OCI-LY7 (cell line): ENCODE measurements around the gene NDUFS6. TPM values are rescaled to one million over a fixed set of nuclear protein-coding genes. Genes with fewer than 3 reads are reported as not detected.
A peak's percentile ranks its signal among the peaks of the same experiment; 100 is the strongest.

Experiments used
- BruUV-seq: library from RNA; stranded (reverse); fragments of 400-500 nt; replicated peaks from 2 replicates; lab custom pipeline; 2021; lab: Mats Ljungman, UMichigan
- CTCF ChIA-PET: fragments of 300-600 bp; sonication (Branson Sonifier 250); formaldehyde crosslinking; loops from one replicate; lab custom pipeline; 2022; ENCODE audit warnings: antibody characterized with exemption; ENCODE audit not compliant: unreplicated experiment; lab: Charles Lee
- POLR2A ChIA-PET: fragments of 300-600 bp; sonication (Branson Sonifier 250); formaldehyde crosslinking; loops from one replicate; lab custom pipeline; 2022; ENCODE audit warnings: antibody characterized with exemption; lab: Charles Lee
- DNase-seq: peaks from one replicate; pipeline ENCODE4 v3.0.0-alpha.2; 2015; ENCODE audit warnings: low spot score
- H2AFZ ChIP-seq: fragments of 200-600 bp; sonication (generic), shearing (Covaris generic); 2 replicates; pipeline ENCODE4 v1.6.1; 2014; ENCODE audit warnings: mild to moderate bottlenecking, antibody characterized with exemption, low read length, moderate library complexity
- H3K27ac ChIP-seq: fragments of 200-600 bp; sonication (generic); 2 replicates; pipeline ENCODE4 v1.5.1; 2014; ENCODE audit warnings: mixed run types, low read depth, mild to moderate bottlenecking, moderate library complexity, low read length, inconsistent platforms; ENCODE audit not compliant: poor library complexity, severe bottlenecking
- H3K36me3 ChIP-seq: fragments of 200-600 bp; sonication (generic); 2 replicates; pipeline ENCODE4 v1.6.1; 2014; ENCODE audit warnings: mild to moderate bottlenecking, antibody characterized with exemption, low read length, moderate library complexity, mixed read lengths; ENCODE audit not compliant: insufficient read depth
- H3K4me1 ChIP-seq: fragments of 200-600 bp; sonication (generic); 2 replicates; pipeline ENCODE4 v1.5.1; 2014; ENCODE audit warnings: mild to moderate bottlenecking, low read length; ENCODE audit not compliant: insufficient read depth, poor library complexity, severe bottlenecking
- H3K4me2 ChIP-seq: fragments of 200-600 bp; sonication (generic); 2 replicates; pipeline ENCODE4 v1.6.1; 2014; ENCODE audit warnings: mild to moderate bottlenecking, low read length
- H3K4me3 ChIP-seq: fragments of 200-600 bp; sonication (generic); 2 replicates; pipeline ENCODE4 v1.5.1; 2014; ENCODE audit warnings: mild to moderate bottlenecking, low read depth, low read length; ENCODE audit not compliant: poor library complexity, severe bottlenecking
- H3K79me2 ChIP-seq: fragments of 200-600 bp; sonication (generic); 2 replicates; pipeline ENCODE4 v1.6.1; 2016; ENCODE audit warnings: low read depth, mild to moderate bottlenecking, low read length, moderate library complexity, mixed read lengths; ENCODE audit not compliant: insufficient read depth
- H3K9me2 ChIP-seq: fragments of 200-600 bp; sonication (generic); 2 replicates; pipeline ENCODE4 v1.6.1; 2016; ENCODE audit warnings: mild to moderate bottlenecking, low read length, mixed read lengths; ENCODE audit not compliant: insufficient read depth
- H3K9me3 ChIP-seq: fragments of 200-600 bp; sonication (generic); 2 replicates; pipeline ENCODE4 v1.6.1; 2014; ENCODE audit warnings: mild to moderate bottlenecking, mixed run types, low read length, mixed read lengths
- H4K20me1 ChIP-seq: fragments of 200-600 bp; sonication (generic); 2 replicates; pipeline ENCODE4 v1.6.1; 2014; ENCODE audit warnings: mild to moderate bottlenecking, antibody characterized with exemption, low read length, moderate library complexity, mixed read lengths; ENCODE audit not compliant: insufficient read depth
- CTCF ChIP-seq: fragments of 200-600 bp; sonication (generic); conservative IDR thresholded peaks from 2 replicates; pipeline ENCODE4 v1.5.1; 2014; ENCODE audit warnings: mild to moderate bottlenecking, antibody characterized with exemption, low read length, moderate library complexity, mixed read lengths
- EZH2phosphoT487 ChIP-seq: fragments of 200-600 bp; sonication (generic); IDR thresholded peaks from 2 replicates; pipeline ENCODE4 v1.6.1; 2018; ENCODE audit warnings: low read depth, borderline replicate concordance, mild to moderate bottlenecking, mixed run types, antibody characterized with exemption, low read length, moderate library complexity, mixed read lengths
- intact Hi-C: fragments of 100-400 bp; cut with micrococcal nuclease; formaldehyde crosslinking; loops from one replicate; pipeline ENCODE4 v1.10.0; 2022; ENCODE audit not compliant: unreplicated experiment
- total RNA-seq, 2 experiments: library from RNA; depleted of rRNA in 1 of 2; stranded (reverse); fragments of >200 nt in 1 of 2; shearing (Covaris generic) in 1 of 2; gene quantifications; 2 replicates each; pipeline ENCODE4 v1.2.3, GENCODE V29; 2014 to 2022

NDUFS6 gene
- total RNA-seq, 2 experiments from 2014 or later, result 41.5 to 58.7 TPM

GRCh38 chr5:1771149-1772065 is 29.8 kb upstream of the NDUFS6 start:
- Histone ChIP-seq H3K4me2 (no peak overlapping the region), H3K4me3 (no peak overlapping the region), H3K79me2 (no peaks in the 10 kb centered on the region), H3K4me1 (peaks cover 8% of the 10 kb centered on the region), H2AFZ (no peak overlapping the region), H4K20me1 (no peaks in the 10 kb centered on the region), H3K36me3 (no peaks in the 10 kb centered on the region), H3K9me2 (no peaks in the 10 kb centered on the region), H3K27ac (no peak overlapping the region), H3K9me3 (no peaks in the 10 kb centered on the region)
- ChIA-PET POLR2A (no interaction called here), CTCF (no interaction called here)
- BruUV-seq, result no TSS peak
- no peak for DNase-seq
- intact Hi-C loops, result no loop called here
- TF ChIP-seq EZH2phosphoT487 (no peak), CTCF (no peak)

- POLR2A ChIA-PET, result interaction anchor here (0.9 to 1.5 kb wide), 2 partner anchors 9 to 26 kb away, joined by 3 to 4 read pairs; no protein-coding TSS in a partner anchor
- peak; percentile 51 for DNase-seq
- CTCF ChIA-PET, result no interaction called here
Observed at GRCh38 chr5:1772634-1773033, 28.6 kb upstream of the NDUFS6 start.

More at GRCh38 chr5:1772634-1773033, 28.6 kb upstream of the NDUFS6 start:
- BruUV-seq, result no TSS peak
- Histone ChIP-seq H3K36me3 (no peaks in the 10 kb centered on the region), H3K9me3 (no peaks in the 10 kb centered on the region), H2AFZ (no peak overlapping the region), H3K27ac (no peak overlapping the region), H3K79me2 (no peaks in the 10 kb centered on the region), H4K20me1 (no peaks in the 10 kb centered on the region), H3K9me2 (no peaks in the 10 kb centered on the region), H3K4me2 (no peak overlapping the region), H3K4me1 (peaks cover 8% of the 10 kb centered on the region), H3K4me3 (no peak overlapping the region)
- intact Hi-C loops, result no loop called here
- no peak for TF ChIP-seq EZH2phosphoT487
- TF ChIP-seq CTCF, result peak; percentile 63
